GM19324 (cell line): ENCODE results near the gene CARD19.

ENCODE experiments used
- ATAC-seq: cut with Tn5 transposase; IDR thresholded peaks from one replicate; pipeline ENCODE4 v1.9.1; 2021; ENCODE audit warnings: mild to moderate bottlenecking, moderate library complexity; ENCODE audit not compliant: unreplicated experiment, low FRiP score

The CARD19 gene

GRCh38 chr9:93061791-93062763 is 33.9 kb upstream of the CARD19 start:
- ATAC-seq, result peak; percentile 30

DNA sequence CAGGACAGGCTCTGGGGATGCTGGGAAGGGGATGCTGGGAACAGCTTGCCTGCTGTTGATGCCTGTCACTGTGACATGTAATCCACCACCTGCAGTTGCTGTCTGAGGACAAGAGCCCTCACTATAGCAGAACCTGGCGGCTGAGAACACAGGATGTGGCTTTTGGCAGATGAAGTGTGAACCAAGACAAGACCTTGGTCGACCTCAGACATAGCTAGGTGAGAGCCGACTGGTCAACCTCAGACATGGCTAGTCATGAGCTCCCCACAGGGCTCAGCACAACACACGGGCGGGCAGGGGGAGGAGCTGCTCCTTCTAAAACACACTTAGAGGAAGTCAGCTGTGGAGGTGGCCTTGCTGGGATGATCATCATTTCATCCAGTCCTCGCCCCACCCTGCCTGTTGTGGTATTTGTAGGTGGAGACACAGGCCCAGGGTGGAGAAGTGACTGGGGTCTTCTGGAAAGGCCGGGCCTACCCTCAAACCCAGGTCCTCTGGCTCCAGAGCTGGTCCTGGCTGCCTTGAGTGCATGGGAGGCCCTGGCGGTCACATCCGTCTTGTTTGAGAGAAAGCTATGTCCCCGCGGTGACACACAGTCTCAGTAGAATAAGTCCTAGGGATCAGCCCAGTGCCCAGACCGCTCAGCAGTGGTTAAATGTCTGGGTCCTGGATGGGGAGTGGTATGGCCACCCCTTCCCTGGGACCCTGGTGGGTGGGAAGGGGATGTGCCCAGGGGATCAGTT is 31.5 kb upstream of the CARD19 start:
- ATAC-seq, result peak; percentile 85

DNA sequence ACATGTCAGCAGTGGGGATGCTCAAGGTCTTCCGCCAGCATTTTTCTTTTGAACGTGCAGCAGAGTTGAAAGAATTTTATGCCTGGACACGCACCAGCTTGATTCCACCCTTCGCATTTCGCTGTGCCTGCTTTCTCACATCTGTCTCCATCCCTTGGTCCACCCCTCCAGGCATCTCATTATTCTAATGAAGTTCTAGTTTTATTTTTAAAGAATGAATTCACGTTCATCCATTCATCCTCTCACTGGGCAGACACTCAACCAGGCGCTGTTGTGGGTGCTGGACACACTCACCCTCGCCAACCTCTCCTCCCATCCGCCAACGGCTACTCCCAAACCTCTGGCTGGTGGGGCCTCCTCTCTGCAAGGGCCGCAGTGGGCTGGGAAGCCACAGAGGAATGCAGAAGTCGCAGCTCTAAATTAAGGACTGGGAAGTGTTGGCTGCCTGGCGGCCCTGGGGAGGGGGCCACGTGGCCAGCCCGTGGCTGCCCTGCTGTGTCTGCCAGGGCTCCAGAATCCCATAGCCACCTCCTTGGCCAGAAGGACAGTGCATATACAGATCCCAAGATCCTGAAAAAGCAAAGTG is 30.8 kb upstream of the CARD19 start:
- ATAC-seq, result no peak

DNA sequence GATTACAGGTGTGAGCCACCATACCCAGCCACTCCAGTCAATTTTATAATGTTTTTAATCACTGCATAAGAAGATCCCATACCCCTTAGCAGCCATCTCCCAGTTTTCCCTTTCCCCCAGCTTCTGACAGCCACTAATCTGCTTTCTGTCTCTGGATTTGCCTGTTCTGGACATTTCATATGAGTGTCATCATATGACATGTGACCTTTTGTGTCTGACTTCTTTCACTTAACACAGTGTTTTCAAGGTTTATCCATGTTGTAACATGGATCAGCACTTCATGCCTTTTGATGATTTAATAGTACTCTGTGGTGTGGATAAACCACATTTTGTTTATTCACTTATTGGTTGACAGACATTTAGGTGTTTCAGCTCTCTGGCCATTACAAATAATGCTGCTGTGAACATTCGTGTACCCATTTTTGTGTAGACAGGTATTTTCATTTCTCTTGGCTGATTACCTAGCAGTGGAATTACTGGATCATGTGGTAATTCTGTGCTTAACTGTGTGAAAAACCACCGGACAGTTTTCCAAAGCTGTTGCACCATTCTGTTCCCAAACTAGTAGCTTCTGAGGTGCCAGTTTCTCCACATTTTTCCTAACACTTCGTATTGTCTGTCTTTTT is 28.9 kb upstream of the CARD19 start:
- ATAC-seq, result no peak

- ATAC-seq, result no peak
These were observed 27.1 kb upstream of the CARD19 start for GRCh38 chr9:93068956-93069355.

DNA sequence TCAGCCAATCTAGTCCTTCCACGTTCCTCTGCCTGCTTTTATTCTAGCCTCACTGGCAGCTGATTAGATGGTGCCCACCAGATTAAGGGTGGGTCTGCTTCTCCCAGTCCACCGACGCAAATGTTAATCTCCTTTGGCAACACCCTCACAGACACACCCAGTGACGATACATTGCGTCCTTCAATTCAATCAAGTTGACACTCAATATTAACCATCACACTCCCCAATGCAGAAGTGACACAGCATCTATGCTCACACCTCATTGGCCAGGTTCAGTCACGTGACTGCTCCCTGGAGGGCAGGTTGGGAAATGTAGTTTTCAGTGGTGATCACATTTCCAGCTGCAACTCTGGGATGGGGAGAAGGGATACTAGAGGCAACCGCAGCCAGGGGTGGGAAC is 24.6 kb upstream of the CARD19 start:
- no peak for ATAC-seq

DNA sequence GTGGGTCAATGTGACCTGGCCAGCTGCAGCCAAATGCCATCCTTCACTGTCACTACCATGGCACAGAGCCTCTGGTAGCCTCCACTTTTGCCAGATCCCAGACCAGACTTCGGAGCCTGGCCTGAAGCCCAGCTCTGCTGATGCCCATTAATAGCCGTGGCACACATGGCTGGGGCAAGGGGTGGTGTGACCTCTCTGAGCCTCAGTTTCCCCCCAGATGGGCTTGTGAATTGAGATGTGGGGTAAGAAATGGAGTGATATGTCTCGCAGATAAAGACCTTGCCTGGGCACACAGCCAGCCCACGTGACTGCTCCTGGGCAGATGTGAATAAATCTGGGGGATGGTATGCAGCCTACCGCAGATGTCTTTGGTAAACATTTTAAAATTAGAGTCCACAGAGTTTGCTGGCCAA is 23.6 kb upstream of the CARD19 start:
- no peak for ATAC-seq

DNA sequence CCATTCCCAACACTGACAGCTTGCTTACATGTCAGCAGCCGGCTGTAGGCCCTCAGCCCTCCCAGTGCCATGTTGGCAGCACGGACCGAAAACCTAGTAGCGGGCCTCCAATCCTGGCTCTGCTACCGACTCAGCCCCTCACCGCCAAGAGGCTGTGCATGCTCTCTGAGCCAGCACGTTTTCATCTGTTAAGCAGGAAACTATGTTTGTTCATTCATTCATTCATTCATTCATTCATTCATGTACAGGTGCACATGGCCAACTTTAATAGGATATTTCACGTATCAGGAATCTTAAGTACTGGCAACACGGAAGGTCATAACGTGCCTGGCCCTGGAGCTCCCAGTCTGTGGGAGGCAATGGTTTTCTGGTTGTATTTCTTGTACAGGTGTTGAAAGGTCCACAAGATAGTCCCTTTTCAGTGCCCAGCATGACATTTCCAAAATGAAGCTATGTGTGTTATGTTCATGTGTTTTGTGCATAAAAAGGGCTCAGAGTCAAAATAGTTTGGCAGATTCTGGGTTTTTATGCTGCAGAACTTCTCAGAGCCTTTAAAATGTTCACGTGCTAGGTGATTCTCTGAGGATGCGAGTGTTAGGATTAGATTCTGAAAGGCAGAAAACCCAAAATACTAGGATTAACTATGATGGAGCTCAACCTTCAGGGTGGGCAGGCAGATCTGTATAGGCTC is 19.8 kb upstream of the CARD19 start:
- no peak for ATAC-seq

- ATAC-seq, result no peak
These were observed 19.3 kb upstream of the CARD19 start for GRCh38 chr9:93076792-93077128.

DNA sequence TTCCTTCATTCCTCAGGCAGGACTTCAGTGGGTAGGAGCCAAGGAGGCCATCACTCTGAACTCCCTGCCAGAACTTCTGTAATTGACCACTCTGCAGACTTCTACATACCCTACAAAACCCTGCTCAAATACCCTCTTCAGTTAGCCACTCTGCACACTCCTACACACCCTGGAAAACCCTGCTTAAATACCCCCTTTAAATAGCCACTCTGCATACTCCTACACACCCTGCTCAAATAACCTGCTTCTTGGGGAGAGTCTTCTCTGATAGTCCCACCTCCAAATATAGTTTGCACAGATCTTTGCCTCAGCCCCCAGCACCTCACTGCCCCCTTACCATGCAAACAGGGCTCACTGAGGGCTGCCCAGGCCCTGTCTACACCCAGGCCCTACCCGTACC is 18.6 kb upstream of the CARD19 start:
- no peak for ATAC-seq

- no peak for ATAC-seq
These were observed 18.2 kb upstream of the CARD19 start for GRCh38 chr9:93077811-93078210.

- no peak for ATAC-seq
These were observed 16.6 kb upstream of the CARD19 start for GRCh38 chr9:93079371-93079770.

GRCh38 chr9:93080406-93080805 is 15.6 kb upstream of the CARD19 start:
- ATAC-seq, result no peak

GRCh38 chr9:93081081-93081529 is 14.9 kb upstream of the CARD19 start:
- no peak for ATAC-seq

DNA sequence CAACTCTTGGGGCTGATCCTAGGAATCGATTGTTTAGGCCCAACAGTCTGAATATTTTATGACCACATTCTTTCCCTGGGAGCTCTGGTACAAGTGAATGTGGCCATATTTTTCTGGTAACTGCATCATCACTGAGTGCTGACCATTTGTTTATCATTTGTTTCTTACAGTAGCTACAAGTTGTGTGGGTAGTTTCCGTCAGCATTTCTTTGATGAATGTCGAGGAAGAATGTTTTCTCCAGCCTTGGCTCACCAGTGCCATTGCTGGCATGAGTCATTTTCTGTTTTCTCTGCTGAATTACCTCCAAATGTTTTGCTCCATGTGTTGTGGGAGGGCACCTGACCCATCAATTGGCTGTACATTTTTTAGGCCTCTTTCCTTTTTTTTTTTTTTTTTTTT is 14.1 kb upstream of the CARD19 start:
- no peak for ATAC-seq

DNA sequence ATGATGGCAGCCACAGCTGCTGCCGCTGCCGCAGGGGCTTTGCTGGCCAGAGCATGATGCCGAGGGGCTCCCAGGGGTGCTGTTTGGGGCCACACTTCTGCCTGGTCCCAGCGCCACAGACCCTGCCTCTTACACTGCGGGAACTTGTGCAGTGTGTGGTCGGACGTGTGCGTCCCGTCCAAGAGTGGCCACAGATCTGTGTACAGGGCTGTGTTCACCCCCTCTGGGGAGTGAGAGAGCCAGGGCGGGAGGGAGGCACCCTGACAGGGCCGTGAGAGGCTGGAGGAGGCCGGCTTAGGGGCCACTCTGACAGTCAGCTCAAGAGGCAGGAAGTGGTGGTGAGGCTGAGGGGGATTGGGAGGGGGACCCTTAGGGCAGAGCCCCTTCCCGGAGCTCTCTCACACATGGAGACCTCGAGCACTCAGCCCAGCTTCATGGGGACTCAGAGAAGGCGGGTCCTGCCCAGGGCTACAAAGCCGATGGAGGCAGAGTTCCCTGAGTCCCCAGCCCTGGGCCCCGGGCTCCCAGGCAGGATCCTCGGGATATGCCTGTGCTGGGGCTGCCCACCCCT is 13.1 kb upstream of the CARD19 start:
- no peak for ATAC-seq

- no peak for ATAC-seq
These were observed 12.2 kb upstream of the CARD19 start for GRCh38 chr9:93083592-93084470.

DNA sequence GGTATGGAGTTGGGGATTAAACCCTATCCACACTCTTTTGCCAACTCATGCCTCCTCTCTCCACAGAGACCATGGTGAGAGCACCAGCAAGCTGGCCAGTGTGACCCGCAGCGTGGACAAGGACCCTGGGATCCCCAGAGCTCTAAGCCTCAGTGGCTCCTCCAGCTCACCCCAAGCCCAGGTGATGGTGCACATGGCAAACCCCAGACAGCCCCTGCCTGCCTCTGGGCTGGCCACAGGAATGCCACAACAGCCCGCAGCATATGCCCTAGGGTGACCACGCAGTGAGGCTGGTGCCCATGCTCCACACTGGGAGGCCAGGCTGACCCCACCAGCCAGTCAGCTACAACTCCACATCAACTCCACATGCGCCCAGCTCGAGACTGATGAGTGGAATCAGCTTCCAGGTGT is 11.5 kb upstream of the CARD19 start:
- ATAC-seq, result no peak

- no peak for ATAC-seq
These were observed 10.3 kb upstream of the CARD19 start for GRCh38 chr9:93085676-93086075.
